Glomerular visceral epithelial cell (primary cell): ENCODE data around the gene ZBED3.

Experiments used
- DNase-seq: peaks from one replicate; pipeline ENCODE4 v3.0.0-alpha.2; 2016; ENCODE audit errors: extremely low spot score

ZBED3 gene

DNA sequence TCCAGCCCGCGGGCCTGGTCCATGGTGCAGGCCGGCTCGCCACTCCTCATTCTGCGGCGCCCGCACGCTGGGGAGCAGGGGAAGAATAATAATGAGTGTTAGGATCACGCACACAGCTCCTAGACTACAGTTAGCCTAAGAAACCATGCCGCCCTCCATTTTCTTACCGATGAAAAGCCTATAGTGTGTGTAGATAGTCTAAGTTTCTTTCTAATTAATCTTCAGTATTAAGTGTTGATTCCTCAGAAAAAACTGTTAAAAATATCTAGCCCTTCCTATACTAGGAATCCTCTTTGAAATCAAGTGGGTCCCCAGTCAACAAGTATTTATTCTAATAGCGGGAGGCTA, 9.3 kb downstream of the ZBED3 start:
- no peak for DNase-seq

DNA sequence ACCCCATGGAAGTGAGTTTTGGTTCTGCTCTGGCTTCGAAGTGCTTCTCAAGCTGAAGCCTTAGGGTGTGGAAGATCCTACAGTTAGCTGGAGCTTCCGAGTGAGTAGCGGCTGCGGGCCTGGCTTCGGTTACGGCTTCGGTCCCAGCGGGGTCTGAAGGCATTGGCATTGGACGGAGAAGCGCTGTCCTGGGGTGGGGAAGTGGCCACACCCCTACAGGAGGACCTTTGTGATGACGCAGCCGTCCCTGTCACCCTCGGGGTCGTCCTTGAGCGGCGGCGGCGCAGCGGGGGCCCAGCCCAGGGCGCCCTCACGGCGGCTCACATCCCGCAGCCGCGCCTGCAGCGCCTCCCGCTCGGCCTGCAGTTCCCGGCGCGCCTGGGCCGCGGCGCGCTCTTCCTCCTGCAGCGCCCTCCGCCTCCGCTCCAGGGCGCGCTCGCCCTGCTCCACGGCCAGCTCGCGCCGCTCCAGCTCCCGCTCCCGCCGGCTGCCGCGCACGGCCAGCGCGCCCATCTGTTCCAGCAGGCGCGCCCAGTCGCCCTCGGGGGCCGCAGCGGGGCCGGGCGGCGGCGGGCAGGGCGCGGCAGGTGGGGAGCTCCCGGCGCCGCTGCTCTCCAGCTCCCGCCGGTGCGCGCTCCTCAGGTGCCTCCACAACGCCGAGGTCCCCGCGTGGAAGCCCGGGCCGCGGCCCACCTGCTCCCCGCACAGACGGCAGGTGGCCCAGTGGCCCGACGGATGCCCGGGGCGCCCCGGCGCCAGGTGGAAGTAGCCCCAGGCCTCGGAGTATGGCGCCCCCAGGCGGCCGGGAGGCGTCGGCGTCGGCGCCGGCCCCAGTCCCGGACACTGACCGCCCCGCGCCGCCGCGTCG, 9.9 kb downstream of the ZBED3 start:
- DNase-seq, result no peak

DNA sequence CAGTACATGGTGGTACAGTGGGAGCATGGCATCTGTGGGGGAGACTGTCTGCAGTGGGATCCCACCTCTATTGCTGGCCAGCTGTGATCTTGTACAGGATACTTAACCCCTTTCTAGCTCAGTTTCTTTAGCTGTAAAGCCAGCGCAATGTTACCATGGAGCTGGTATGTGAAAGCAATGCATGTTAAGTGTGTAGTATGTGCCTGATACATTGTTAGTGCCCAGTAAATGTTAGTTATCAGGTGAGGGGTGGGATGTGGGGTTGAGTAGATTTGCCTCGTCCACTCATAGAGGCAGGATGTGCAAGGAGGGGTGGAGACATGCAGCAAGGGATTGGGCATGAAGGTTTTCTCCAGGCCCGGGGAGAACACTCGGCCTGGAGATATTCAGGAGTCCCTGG, 12.3 kb downstream of the ZBED3 start:
- no peak for DNase-seq

DNA sequence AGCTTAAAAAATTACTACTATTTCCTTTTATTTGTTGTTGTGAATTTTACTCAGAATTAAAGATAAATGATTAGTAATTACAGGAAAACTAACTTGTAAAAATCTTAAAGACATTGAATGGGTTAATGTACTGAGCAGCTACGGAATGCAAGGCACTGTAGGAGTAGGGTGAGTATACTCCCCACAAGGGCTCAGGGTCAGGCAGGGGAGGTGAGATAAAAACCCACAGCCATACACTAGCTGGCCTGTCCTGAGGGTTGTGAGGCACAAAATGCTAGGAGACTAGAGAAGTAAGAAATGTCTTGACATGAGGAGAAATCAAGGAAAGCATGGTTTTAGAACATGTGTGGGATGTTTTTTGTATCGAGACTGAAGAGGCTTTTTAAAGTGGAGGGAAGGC, 13.4 kb downstream of the ZBED3 start:
- no peak for DNase-seq

DNA sequence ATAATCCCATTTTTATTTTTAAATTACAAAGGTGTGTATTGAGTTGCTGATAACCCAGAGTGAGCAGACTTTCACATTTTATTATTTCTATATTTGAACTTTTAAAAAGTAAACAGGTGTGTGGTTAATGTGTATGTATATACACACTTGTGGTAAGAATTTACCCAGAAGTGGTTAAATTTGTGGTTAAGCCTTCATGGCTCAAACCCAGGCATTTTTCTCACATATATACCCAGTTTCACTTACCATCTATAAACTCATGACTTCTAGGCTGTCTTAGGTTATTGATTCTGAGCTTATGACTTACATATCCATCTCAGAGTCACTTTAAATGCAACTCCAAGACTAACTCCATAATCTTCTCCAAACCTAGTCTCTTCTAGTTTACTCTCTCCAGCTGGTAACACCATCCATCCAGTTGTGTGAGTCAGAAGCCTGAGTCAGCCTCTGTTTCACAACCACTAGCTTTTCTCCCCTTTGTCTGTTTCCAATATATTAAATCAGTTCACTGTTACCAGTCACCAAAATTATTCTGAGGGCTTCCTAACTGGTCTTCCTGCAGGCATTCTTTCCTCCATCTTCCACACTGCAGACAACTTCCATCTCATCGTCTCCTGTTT, 20.2 kb downstream of the ZBED3 start:
- DNase-seq, result peak; percentile 17

DNA sequence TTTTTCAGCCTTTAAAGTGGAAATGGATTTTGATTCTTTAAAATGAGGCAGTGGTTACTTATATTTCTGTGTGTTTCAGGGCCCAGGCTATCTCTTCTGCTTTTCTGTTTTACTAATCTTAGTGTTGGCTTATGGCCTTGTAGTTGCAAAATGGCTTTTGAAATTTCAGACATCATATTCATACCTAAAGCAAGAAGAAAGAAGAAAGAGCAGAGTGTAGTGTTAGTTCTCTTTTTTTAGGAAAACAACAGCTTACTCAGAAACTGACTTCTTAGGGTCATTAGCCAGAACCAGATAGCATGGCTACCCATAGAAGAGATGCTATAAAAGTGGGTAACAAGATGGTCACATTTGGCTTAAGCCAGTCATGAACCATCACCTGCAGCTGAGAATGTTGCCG, 20.9 kb downstream of the ZBED3 start:
- no peak for DNase-seq

DNA sequence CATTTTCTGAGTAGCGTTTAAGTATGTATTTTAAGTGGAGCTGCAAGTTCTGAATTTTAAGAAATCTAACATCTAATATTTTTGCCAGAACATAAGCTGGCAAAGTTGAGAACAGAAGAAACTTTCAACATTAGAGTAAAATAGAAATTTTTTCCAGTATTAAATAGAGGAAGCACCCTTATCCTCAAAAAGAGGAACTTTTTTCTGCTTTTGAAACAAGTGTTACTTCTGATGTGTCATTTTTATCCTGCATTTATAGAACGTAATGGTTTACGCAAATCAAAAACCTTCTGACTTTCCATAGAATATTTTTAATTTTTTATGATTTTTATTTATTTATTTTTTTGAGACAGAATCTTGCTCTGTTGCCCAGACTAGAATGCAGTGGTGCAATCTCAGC, 21.8 kb downstream of the ZBED3 start:
- no peak for DNase-seq

DNA sequence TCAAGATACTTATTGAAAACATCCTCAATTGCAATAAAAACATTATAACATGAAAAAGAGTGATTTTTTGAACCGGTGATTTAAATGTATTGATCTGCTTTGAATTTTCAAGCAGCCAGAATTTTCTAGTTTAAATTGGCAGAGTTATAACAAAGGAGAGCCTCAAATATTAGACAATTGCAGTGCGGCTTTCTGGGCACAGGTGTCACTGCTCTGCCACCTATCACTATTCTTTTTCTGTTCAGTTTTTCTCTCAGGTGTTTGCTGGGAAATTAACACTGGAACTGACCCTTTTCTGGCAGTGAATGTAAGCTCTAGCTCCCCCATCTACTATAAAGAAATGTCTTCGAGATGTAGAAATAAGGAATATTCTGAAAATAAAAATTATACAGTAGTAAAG, 23.0 kb downstream of the ZBED3 start:
- no peak for DNase-seq

DNA sequence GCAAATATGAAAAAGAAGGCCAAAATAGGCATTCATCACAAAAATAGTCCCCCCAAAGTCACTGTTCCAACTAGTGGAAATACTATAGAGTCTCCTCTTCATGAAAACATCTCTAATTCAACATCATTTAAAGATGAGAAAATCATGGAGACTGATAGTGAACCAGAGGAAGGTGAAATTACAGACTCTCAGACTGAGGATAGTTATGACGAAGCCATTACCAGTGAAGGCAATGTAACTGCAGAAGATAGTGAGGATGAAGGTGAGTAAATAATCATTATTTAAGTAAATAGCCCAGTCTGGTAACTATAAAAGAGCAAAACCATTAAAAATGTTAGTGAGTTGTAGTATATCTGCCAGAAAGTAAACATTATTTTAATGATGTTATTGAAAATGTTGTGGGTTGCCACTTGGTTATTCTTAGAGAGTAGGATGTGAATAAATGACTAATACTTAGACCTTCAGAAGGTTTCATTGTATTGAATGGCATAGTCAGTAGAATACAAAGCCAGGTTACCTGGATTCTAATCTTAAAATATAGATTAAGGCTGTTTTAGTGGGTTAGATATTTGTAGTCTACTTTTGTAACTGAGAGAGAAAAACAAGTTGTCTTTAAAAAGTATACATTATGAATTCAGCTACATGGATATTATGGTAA, 40.5 kb downstream of the ZBED3 start:
- no peak for DNase-seq

DNA sequence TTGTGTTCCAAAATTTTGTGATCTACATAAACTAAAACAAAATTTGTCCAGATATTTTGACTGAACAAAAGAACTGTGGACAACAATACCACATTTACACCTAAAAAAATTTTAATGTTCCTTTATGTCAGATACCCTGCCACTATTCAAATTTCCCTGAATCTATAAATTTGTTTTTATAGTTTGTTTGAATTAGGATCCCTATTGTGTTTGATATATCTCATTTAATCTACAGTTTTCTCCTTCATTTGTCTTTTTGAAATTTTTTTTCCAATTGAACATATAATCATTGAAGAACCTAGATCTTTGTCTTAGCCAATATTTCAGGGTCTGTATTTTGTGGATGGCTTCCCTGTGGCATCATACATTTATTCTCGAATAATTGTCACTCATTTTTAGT, 51.1 kb downstream of the ZBED3 start:
- no peak for DNase-seq

DNA sequence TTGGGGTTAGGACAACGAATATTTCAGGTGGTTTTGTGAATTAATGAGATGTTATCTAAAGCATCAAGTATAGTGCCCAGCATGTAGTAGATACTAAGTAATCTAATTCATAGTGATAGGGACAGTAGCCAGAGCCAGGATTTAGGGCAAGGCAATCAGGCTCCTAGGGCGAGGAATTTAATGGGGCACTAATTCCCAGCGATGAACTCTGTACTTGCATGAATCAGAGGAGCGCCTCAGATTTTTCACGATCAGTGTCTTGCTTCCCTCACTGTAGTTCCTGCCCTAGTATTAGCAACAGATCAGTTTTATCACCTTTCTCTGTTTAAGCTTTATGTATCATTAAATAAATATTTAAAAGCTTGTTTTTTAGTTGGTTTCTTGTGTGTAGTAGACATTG, 53.7 kb downstream of the ZBED3 start:
- no peak for DNase-seq

DNA sequence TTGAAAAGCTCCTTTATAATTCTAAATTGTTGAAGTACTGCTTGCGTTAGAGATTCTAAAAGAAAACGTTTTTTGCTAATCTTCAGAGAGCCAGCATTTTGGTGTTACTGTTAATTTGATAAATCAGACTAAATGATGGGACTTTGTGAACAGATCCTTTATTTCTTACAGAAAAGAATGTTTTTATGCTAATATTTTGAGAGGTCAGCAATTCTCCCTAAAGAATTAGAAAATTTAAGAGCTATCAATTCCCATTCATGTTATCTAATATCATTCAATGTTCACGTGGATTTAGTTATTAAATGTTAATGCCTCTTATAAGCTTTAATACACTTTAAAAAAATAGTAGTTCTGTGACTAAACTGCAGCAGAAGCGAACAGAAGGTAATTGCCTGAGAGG, 54.5 kb downstream of the ZBED3 start:
- DNase-seq, result no peak

DNA sequence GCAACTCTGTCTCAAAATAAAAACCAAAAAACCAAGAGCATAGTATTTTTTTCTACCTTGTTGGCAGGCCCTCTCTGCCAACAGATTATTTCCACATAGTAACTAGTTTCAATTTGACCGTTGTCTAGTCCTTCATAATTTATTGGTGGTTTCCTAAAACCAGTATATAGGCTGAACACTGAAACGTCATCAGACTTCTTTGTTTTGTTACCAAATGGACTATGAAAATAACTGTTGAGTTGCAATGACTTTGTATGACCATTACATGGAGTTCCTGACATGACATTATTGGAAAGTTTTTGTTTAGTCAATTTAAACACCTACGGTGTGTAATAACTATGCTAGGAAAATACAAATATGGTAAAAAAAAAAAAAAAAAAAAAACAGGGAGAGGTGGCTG, 55.2 kb downstream of the ZBED3 start:
- DNase-seq, result no peak

DNA sequence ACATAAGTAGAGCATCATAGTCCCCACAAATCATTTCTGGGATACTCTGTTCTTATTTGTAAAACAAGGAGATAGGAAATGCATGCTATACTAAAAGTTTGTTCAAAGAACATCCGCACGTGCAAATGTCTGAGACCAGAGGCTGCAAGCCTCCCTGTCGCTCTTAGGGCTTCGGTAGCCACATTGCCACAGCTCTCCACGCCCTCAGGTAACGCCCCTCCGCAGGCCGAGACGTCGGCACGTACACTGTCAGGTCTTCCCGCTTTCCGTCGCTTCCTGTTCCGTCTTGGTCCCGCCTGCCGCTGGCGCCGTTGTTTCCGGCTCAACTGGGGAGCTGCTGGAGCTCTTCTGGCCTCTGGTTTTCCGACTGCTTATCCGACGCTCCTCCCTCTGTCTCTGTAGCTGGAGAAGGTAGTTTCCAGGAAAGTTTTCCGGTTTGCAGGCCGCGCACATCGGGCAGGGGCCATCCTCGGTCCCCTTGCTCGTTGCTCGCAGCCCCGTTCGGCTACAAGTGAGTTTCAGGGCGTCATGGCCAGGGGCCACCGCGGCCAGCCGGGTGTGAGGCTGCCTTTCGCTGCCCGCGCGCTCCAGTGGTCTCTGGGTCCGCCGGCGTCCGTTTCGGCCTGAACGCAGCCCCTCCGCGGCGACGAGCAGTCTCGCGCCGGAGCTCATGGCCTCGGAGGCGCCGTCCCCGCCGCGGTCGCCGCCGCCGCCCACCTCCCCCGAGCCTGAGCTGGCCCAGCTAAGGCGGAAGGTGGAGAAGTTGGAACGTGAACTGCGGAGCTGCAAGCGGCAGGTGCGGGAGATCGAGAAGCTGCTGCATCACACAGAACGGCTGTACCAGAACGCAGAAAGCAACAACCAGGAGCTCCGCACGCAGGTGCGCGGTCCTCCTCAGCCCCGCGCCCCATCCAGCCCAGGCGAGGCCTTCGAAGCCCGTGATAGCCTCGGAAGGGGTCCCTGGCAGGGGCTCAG, 56.7 kb downstream of the ZBED3 start, which contains the start of gene AGGF1:
Gene AGGF1, plus strand, starts transcription at position 308 of the 975 bp plus-strand sequence. Its CDS starts 363 bp downstream, at position 671.
- DNase-seq, result peak; percentile 96

DNA sequence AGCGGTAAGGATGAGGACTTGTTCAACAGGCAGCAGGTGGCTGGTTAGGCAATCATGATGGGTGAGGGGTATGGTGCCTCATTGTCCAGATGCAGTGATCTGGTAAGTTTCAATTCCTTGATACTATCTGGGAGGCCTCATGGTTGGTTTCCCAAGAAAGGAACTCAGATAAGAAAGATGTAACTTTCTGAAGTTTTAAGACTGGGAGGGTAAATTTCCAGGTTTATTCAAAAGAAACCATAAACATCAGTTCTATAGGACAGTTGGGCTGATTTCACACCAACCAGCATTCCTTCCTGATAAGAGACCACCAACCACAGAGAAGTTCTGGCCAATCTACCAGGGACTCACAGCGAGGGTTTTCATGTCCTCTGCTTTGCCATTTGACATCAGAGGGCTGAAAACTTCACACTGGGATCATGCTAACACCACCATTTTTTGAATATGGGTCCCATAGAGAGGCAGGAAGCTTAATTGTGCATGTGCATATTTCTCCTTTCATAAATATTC, 57.7 kb downstream of the ZBED3 start:
- DNase-seq, result no peak

DNA sequence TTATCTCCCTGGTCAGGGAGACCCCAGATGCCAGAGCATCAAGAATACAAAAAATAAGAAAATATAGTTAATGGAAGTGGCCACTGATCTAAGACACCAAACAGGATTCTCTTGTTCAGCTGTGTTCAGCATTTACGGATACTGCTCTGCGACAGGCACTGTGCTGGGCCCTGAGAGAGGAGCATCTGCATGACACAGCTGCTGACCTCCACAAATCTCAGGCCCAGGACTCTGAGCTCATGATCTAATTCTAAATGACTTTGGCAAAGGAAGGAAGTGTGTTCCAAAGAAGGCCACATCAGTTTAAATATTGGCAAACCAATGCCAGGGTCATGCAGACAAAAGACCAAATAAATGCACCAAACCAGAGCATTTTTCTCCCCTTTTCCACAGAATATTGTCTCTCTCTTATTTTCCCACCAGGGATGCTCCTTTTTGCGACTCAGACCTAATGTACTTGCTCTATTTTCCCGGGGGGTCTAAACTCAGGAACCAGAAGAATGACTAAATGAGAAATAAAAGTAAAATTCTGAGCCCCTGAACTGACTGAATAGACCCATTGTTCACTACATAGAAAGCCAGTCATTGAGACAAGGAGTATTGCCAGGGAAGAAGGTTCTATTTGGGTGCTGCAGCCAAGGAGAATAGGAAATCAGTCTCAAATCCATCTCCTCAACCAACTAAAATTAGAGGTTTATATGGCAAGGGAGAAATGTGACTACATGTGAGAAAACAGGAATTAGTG, 58.3 kb downstream of the ZBED3 start:
- DNase-seq, result no peak

DNA sequence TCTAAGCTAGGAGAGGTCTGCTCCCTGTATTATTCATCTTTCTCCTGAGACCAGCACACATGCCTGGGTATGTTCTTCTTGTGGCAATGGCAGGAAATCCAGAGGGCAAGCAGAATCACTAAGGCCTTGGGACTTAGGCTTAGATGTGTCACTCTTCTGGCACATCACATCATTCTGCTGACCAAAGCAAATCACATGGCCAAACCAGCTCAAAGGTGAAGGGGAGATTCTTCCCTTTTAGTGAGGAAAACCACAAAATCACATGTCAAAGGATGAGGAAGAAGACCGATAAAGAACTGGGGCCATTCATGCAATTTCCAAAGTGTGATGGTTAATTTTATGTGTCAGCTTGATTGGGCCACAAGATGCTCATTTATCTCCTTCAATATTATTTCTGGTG, 62.6 kb downstream of the ZBED3 start:
- no peak for DNase-seq

DNA sequence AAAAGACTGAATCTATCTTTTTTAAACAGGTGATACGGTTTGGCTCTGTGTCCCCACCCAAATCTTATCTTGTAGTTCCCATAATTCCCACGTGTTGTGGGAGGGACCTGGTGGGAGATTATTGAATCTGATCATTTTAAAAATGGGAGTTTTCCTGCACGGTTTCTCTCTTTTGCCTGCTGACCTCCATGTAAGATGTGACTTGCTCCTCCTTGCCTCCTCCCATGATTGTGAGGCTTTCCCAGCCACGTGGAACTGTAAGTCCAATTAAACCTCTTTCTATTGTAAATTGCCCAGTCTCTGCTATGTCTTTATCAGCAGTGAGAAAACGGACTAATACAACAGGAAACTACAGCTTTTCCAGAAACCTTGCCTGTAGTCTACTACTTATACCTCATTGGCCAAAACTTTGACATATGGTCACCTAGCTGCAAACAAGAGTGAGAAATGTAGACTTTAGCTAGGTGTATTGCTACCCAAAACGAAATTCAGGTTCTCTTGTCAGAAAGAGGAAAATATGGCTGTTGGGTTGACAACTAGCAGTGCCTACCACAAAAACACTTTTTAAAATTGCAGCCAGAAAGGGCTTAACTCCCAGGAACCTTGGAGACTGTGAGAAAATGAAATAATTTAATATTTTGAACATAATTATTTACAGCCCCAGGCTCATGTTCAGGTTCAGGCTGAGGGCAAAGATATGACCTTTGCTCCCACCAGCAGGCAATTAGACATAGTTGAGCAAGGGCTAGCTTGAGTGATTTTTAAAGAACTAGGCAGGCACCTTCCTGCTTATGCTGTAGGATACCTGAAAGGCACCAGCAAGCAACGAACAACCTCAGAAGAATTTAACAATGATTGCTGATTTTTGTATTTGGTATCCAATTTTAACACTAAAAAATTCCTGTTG, 64.3 kb downstream of the ZBED3 start:
- DNase-seq, result no peak
